HepG2 (cell line): ENCODE data around the gene OSBPL1A. TPM values are rescaled to one million over a fixed set of nuclear protein-coding genes. Genes with fewer than 3 reads are reported as not detected.

Source experiments
- ATAC-seq: fragments of 200-7000 bp; cut with Tn5 transposase; 3 replicates; pipeline ENCODE4 v1.9.1; 2020; ENCODE audit warnings: mild to moderate bottlenecking, moderate library complexity
- BruUV-seq: library from RNA; stranded (reverse); fragments of 400-500 nt; replicated peaks from 2 replicates; lab custom pipeline; 2021; lab: Mats Ljungman, UMichigan
- CTCF ChIA-PET: fragments of 300-600 bp; formaldehyde crosslinking; extraction: SDS; loops from one replicate; lab custom pipeline; 2021; ENCODE audit warnings: low total read pairs, inconsistent platforms, low intra/inter-chr PET ratio; lab: Yijun Ruan, JAX
- POLR2A ChIA-PET: fragments of 350-600 bp; sonication (Branson Sonifier 250); formaldehyde crosslinking; loops from one replicate; lab custom pipeline; 2020; ENCODE audit warnings: antibody characterized with exemption, inconsistent platforms; lab: Yijun Ruan, JAX
- DNase-seq: peaks from one replicate; pipeline ENCODE4 v3.0.0-alpha.2; 2015; ENCODE audit warnings: low spot score
- FAIRE-seq: peaks from 3 replicates; lab custom pipeline; 2011; peaks lifted over from hg19 to GRCh38; lab: Jason Lieb, UNC
- H2AFZ ChIP-seq: one replicate; pipeline ENCODE4 v1.6.1; 2011; ENCODE audit warnings: low read length, inconsistent platforms
- H3K27ac ChIP-seq: fragments of 300-600 bp; 3 replicates; pipeline ENCODE4 v1.8.0; 2011; ENCODE audit warnings: mixed run types, mild to moderate bottlenecking, mixed read lengths, low read length, inconsistent platforms; ENCODE audit not compliant: insufficient read depth; ENCODE audit errors: extremely low read length
- H3K27me3 ChIP-seq, 2 experiments: fragments of 200-600 bp in 1 of 2; 2 replicates in 1 of 2; 3 replicates in 1 of 2; pipeline versions ENCODE4 v1.6.0 to v1.8.0; 2011; ENCODE audit warnings: low read length in 2 of 2, mild to moderate bottlenecking in 2 of 2, moderate library complexity in 2 of 2, inconsistent platforms in 1 of 2; ENCODE audit not compliant: insufficient read depth in 2 of 2, control insufficient read depth in 1 of 2
- H3K36me3 ChIP-seq, 2 experiments: fragments of 200-600 bp in 1 of 2; replicated peaks in 1 of 2; 2 replicates in 1 of 2; 3 replicates in 1 of 2; pipeline versions ENCODE4 v1.5.1 to v1.8.0; 2011; ENCODE audit warnings: low read length in 2 of 2, inconsistent platforms in 1 of 2; ENCODE audit not compliant: insufficient read depth in 2 of 2, control insufficient read depth in 1 of 2
- H3K4me1 ChIP-seq: 2 replicates; pipeline ENCODE4 v1.5.1; 2012; ENCODE audit warnings: low read length, inconsistent platforms; ENCODE audit not compliant: insufficient read depth
- H3K4me2 ChIP-seq: 2 replicates; pipeline ENCODE4 v1.6.0; 2011; ENCODE audit warnings: low read depth, low read length, inconsistent platforms
- H3K4me3 ChIP-seq, 3 experiments: fragments of 200-600 bp in 1 of 3; sonication (generic), shearing (Covaris generic) in 1 of 3; replicated peaks in 1 of 3; 2 replicates each; pipeline ENCODE4 v1.5.1; 2011 to 2016; ENCODE audit warnings: low read length in 3 of 3, inconsistent platforms in 2 of 3, low read depth in 2 of 3, mild to moderate bottlenecking in 2 of 3, control low read depth in 1 of 3, mixed read lengths in 1 of 3; ENCODE audit not compliant: insufficient read depth in 1 of 3
- H3K79me2 ChIP-seq: one replicate; pipeline ENCODE4 v1.6.1; 2011; ENCODE audit warnings: low read length, inconsistent platforms; ENCODE audit not compliant: insufficient read depth
- H3K9ac ChIP-seq: 2 replicates; pipeline ENCODE4 v1.6.0; 2011; ENCODE audit warnings: mild to moderate bottlenecking, low read depth, low read length, inconsistent platforms; ENCODE audit not compliant: insufficient read depth
- H3K9me3 ChIP-seq: 2 replicates; pipeline ENCODE4 v1.5.1; 2012; ENCODE audit warnings: mild to moderate bottlenecking, low read length
- H4K20me1 ChIP-seq: 2 replicates; pipeline ENCODE4 v1.6.0; 2011; ENCODE audit warnings: inconsistent platforms, mild to moderate bottlenecking, low read length, moderate library complexity; ENCODE audit not compliant: insufficient read depth
- ASH2L ChIP-seq: fragments of 300-600, 200-600 bp; sonication (generic); IDR thresholded peaks from 2 replicates; pipeline ENCODE4 v1.7.0; 2017; ENCODE audit warnings: low read depth, mild to moderate bottlenecking, moderate library complexity, mixed read lengths, low read length; ENCODE audit not compliant: insufficient read length
- MZF1 ChIP-seq: sonication (generic); formaldehyde crosslinking; IDR thresholded peaks from 2 replicates; pipeline ENCODE4 v1.8.1; 2023; ENCODE audit warnings: mild to moderate bottlenecking, missing genetic modification reagents, borderline replicate concordance
- ZBTB7B ChIP-seq: sonication (generic); formaldehyde crosslinking; IDR thresholded peaks from 2 replicates; pipeline ENCODE4 v1.4.0; 2020; ENCODE audit warnings: missing genetic modification reagents
- ZNF292 ChIP-seq: sonication (generic); formaldehyde crosslinking; IDR thresholded peaks from 2 replicates; pipeline ENCODE4 v1.8.1; 2022; ENCODE audit warnings: mild to moderate bottlenecking, low read depth, missing genetic modification reagents, borderline replicate concordance
- ZNF549 ChIP-seq: sonication (generic); formaldehyde crosslinking; IDR thresholded peaks from 2 replicates; pipeline ENCODE4 v1.5.0; 2020; ENCODE audit warnings: missing genetic modification reagents
- ZNF710 ChIP-seq: sonication (generic); formaldehyde crosslinking; IDR thresholded peaks from 2 replicates; pipeline ENCODE4 v1.5.0; 2020; ENCODE audit warnings: mild to moderate bottlenecking, missing genetic modification reagents, borderline replicate concordance
- WGBS: methylation state at CpG from one replicate; pipeline ENCODE4 v1.1.6; 2017; ENCODE audit warnings: low lambda C conversion rate; 5-methylcytosine and 5-hydroxymethylcytosine counted together
- in situ Hi-C: cut with HindIII; loops from 2 replicates; pipeline ENCODE4 v1.10.0; 2017; ENCODE audit warnings: low pct_unique_long_range_greater_than_20kb; ENCODE audit not compliant: extremely low pct_ligation_motif_present
- intact Hi-C: fragments of 100-400 bp; cut with micrococcal nuclease; formaldehyde crosslinking; loops from one replicate; pipeline ENCODE4 v1.10.0; 2022; ENCODE audit not compliant: unreplicated experiment
- polyA plus RNA-seq, 8 experiments: library from polyadenylated mRNA; depleted of rRNA in 3 of 8; stranded (reverse) in 7 of 8; unstranded in 1 of 8; fragments of >200 nt; fragmentation: Illumina TruSeq in 4 of 8; extraction: Trizol in 4 of 8; gene quantifications; 2 replicates each; pipeline versions ENCODE4 v1.2.1 to v1.2.3, GENCODE V29; 2011 to 2016; ENCODE audit warnings: low read depth in 4 of 8, missing spikeins in 1 of 8, mixed read lengths in 1 of 8; ENCODE audit not compliant: insufficient read depth in 1 of 8
- total RNA-seq, 5 experiments: library from RNA; depleted of rRNA; stranded (reverse); fragments of >200 nt; fragmentation: Illumina TruSeq; extraction: Trizol; gene quantifications; 2 replicates each; pipeline ENCODE4 v1.2.3, GENCODE V29; 2016; ENCODE audit warnings: low read depth in 1 of 5
- TF ChIP-seq, protein P1 (sequence below): sonication (generic); formaldehyde crosslinking; IDR thresholded peaks from 2 replicates; pipeline ENCODE4 v1.5.0; 2020; ENCODE audit warnings: missing genetic modification reagents

Gene OSBPL1A
- total and polyA plus RNA-seq, 2 of the 13 experiments (the other 11 are each of a cell fraction or from before 2014, with no cell fraction given): 0.02 TPM; not detected in 1

DNA sequence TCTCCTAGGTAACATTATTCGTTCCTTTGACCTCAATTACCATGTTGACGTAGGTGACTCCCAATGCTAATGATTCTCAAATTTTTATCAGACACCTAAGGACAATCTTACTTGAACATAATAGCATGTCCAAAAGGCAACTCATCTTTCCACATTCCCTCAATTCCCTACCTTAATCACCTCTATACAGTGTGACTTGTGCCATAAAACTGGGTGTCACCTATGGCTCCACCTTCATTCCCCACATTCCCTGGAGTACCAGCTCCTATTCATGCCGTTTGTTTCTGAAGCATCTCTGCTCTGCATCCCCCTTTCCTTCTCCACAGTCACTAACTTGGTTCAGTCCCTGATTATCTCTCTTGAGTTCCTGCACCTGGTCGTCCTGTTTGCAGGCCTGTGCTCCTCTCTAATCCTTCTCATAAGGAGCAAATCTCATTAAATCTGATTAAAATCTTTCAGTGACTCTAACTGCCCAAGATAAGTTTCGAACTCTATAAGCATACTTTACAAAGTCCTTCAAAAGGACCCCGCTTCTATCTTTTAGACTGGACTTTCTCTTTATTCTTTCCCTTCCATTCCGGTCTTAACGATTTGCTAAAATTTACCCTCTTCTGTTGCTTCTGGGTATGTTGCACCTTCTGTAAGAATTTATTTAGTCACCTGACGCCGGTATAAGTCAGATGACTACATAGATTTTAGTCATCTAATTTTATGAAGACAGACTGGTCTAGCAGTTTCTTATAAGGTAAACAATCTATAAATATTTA lies 128.7 kb downstream of the OSBPL1A start:
- no peak overlapping the region for H2AFZ ChIP-seq
- H3K4me3 ChIP-seq: no peak overlapping the region
- no peak for ATAC-seq
- intact Hi-C loops: no loop called here
- no peak for TF ChIP-seq ZBTB7B
- no peak for TF ChIP-seq ASH2L
- TF ChIP-seq, protein P1, sequence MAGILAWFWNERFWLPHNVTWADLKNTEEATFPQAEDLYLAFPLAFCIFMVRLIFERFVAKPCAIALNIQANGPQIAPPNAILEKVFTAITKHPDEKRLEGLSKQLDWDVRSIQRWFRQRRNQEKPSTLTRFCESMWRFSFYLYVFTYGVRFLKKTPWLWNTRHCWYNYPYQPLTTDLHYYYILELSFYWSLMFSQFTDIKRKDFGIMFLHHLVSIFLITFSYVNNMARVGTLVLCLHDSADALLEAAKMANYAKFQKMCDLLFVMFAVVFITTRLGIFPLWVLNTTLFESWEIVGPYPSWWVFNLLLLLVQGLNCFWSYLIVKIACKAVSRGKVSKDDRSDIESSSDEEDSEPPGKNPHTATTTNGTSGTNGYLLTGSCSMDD (CRISPR knock-in tag): no peak
- TF ChIP-seq ZNF710: no peak
- TF ChIP-seq MZF1 (CRISPR knock-in tag): no peak
- TF ChIP-seq ZNF292 (CRISPR knock-in tag): no peak
- no peak for TF ChIP-seq ZNF549 (CRISPR knock-in tag)
- TF ChIP-seq, all 625 proteins: peak for 0
- H3K36me3 ChIP-seq: no peaks in the 10 kb centered on the region
- ChIA-PET POLR2A (no interaction called here), CTCF (no interaction called here)
- DNase-seq (no peak), FAIRE-seq (no peak)
- H3K27me3 ChIP-seq: peaks cover 3 to 30% of the 10 kb centered on the region in 2 experiments
- H3K9me3 ChIP-seq: no peaks in the 10 kb centered on the region
- 50% methylated on average over 10 of the region's 10 CpGs for WGBS
- BruUV-seq: no TSS peak
- in situ Hi-C loops: no loop called here
- H3K4me2 ChIP-seq: no peak overlapping the region
- H3K4me1 ChIP-seq: peaks cover 9% of the 10 kb centered on the region; the same call in 1 of the 2 replicates
- H3K79me2 ChIP-seq: no peaks in the 10 kb centered on the region
- no peak overlapping the region for H3K9ac ChIP-seq
- no peaks in the 10 kb centered on the region for H4K20me1 ChIP-seq
- no peak overlapping the region for H3K27ac ChIP-seq
